Putamen (tissue), 1 donor: ENCODE measurements around the gene PROK2.

Experiments
- DNase-seq: peaks from one replicate; pipeline ENCODE4 v3.0.0-alpha.2; 2016; ENCODE audit warnings: low spot score

PROK2 gene

GRCh38 chr3:71786551-71786950 lies 1.6 kb upstream of the PROK2 start:
- no peak for DNase-seq

- no peak for DNase-seq
These were observed 1.2 kb upstream of the PROK2 start for GRCh38 chr3:71786217-71786549.

- no peak for DNase-seq
These were observed 726 bp upstream of the PROK2 start for GRCh38 chr3:71785532-71786216.

GRCh38 chr3:71784201-71784913 lies 591 bp downstream of the PROK2 start:
- no peak for DNase-seq

- no peak for DNase-seq
These were observed 1.8 kb downstream of the PROK2 start for GRCh38 chr3:71783152-71783551.

- no peak for DNase-seq
These were observed 4.5 kb downstream of the PROK2 start for GRCh38 chr3:71780430-71780829.

- no peak for DNase-seq
These were observed 5.1 kb downstream of the PROK2 start for GRCh38 chr3:71779674-71780377.

- no peak for DNase-seq
These were observed 6.6 kb downstream of the PROK2 start for GRCh38 chr3:71778353-71778752.

- no peak for DNase-seq
These were observed 8.4 kb downstream of the PROK2 start for GRCh38 chr3:71776538-71776937.

- DNase-seq: no peak
These were observed 13.1 kb downstream of the PROK2 start for GRCh38 chr3:71771884-71772283.

- no peak for DNase-seq
These were observed 13.8 kb downstream of the PROK2 start for GRCh38 chr3:71771126-71771525.

- DNase-seq: peak; percentile 35
These were observed 21.5 kb downstream of the PROK2 start for GRCh38 chr3:71763426-71763825.

GRCh38 chr3:71760140-71760539 lies 24.8 kb downstream of the PROK2 start:
- DNase-seq: no peak

- no peak for DNase-seq
These were observed 25.5 kb downstream of the PROK2 start for GRCh38 chr3:71759401-71759800.

GRCh38 chr3:71758091-71758490 lies 26.9 kb downstream of the PROK2 start:
- no peak for DNase-seq

- DNase-seq: no peak
These were observed 30.2 kb downstream of the PROK2 start for GRCh38 chr3:71754610-71755253.

- DNase-seq: no peak
These were observed 31.0 kb downstream of the PROK2 start, which contains the start of gene GPR27 for GRCh38 chr3:71753701-71754609. Gene GPR27, plus strand, starts transcription at chr3:71753855. Its CDS starts 195 bp downstream, at chr3:71754050.

GRCh38 chr3:71752831-71753700 lies 31.9 kb downstream of the PROK2 start:
- DNase-seq: no peak

- no peak for DNase-seq
These were observed 33.3 kb downstream of the PROK2 start for GRCh38 chr3:71751602-71752001.

GRCh38 chr3:71744738-71745137 lies 40.2 kb downstream of the PROK2 start:
- no peak for DNase-seq

- no peak for DNase-seq
These were observed 42.3 kb downstream of the PROK2 start for GRCh38 chr3:71742621-71743020.
